Ovary (tissue), 9 donors: ENCODE data around the gene TMEM151B. TPM values are rescaled to one million over a fixed set of nuclear protein-coding genes. Genes with fewer than 3 reads are reported as not detected.

Experiments used
- DNase-seq, 5 donors: peaks; one replicate each; pipeline ENCODE4 v3.0.0-alpha.2; 2019 to 2020
- H3K27ac ChIP-seq, 2 donors: fragments of 200-600 bp; one replicate each; pipeline versions ENCODE4 v1.5.1 to v1.8.0; 2019 to 2022
- H3K27me3 ChIP-seq: fragments of 200-600 bp; one replicate; pipeline ENCODE4 v1.8.0; 2022
- H3K36me3 ChIP-seq: fragments of 200-600 bp; sonication (generic); one replicate; pipeline ENCODE4 v1.5.1; 2019
- H3K4me1 ChIP-seq: one replicate; pipeline ENCODE4 v1.8.1; 2013; ENCODE audit warnings: mild to moderate bottlenecking, moderate library complexity; ENCODE audit not compliant: insufficient read depth
- H3K4me3 ChIP-seq: fragments of 200-600 bp; sonication (generic); one replicate; pipeline ENCODE4 v1.5.1; 2017
- H3K9me3 ChIP-seq, 2 donors: fragments of 200-600 bp in 1 of 2; sonication (generic) in 1 of 2; one replicate each; pipeline versions ENCODE4 v1.5.1 to v1.8.1; 2013 to 2019; ENCODE audit warnings: mild to moderate bottlenecking in 1 of 2, moderate library complexity in 1 of 2
- EP300 ChIP-seq: sonication (generic); formaldehyde crosslinking; IDR thresholded peaks from one replicate; pipeline ENCODE4 v1.6.1; 2017; ENCODE audit warnings: antibody characterized with exemption
- POLR2A ChIP-seq: fragments of 450-650 bp; IDR thresholded peaks from one replicate; pipeline ENCODE4 v1.6.1; 2017; ENCODE audit warnings: antibody characterized with exemption, mild to moderate bottlenecking, moderate library complexity
- WGBS, 3 donors: extraction: QIAGEN DNeasy Blood & Tissue Kit in 1 of 3; methylation state at CpG; one replicate each; pipeline versions ENCODE4 v1.1.5 to v1.1.7; 2013 to 2017; 5-methylcytosine and 5-hydroxymethylcytosine counted together
- intact Hi-C, 4 donors: fragments of 100-400 bp; cut with DNase I; formaldehyde crosslinking; loops; one replicate each; pipeline versions ENCODE4 v1.11.0 to v1.15.1; 2022 to 2023
- polyA plus RNA-seq, 2 donors: library from polyadenylated mRNA; stranded (reverse); fragments of 200-250 nt in 1 of 2; fragments of 350-450 nt in 1 of 2; fragmentation: Illumina TruSeq in 1 of 2; extraction: RNeasy Lipid Tissue Mini Kit (QIAGEN cat#74804) in 1 of 2; gene quantifications; one replicate each; pipeline ENCODE4 v1.2.3, GENCODE V29; 2013 to 2014
- total RNA-seq, 7 donors: library from RNA; depleted of rRNA in 2 of 7; stranded (reverse); fragments of >200 nt in 2 of 7; fragmentation: NEBNext Ultra II Directional in 3 of 7; extraction: Animal tissue kit (Norgen Biotek cat#: 25700) in 3 of 7; gene quantifications; one replicate each; pipeline versions ENCODE4 v1.1.0 to v1.2.4, GENCODE V29; 2016 to 2023
- TF ChIP-seq, protein P1 (sequence below), 3 donors: fragments of 450-650 bp in 2 of 3; fragments of 200-600 bp in 1 of 3; IDR thresholded peaks; one replicate each; pipeline versions ENCODE4 v1.5.1 to v1.8.0; 2016 to 2022; ENCODE audit warnings: antibody characterized with exemption in 3 of 3, mild to moderate bottlenecking in 1 of 3
- donor health status: DM: no; HTN: no; CAD: no; lungs with moderate emphysema.
- donor health status: DM: no; HTN: no; CAD: no.
- donor health status: Bipolar disorder and iron deficiency.
- donor health status: DM: yes; HTN: yes; CAD: no.
- donor health status: DM: no; HTN: no; CAD: no.
- donor health status: DM: yes; HTN: yes; CAD: no.

Gene TMEM151B
- total and polyA plus RNA-seq, 9 donors = under 0.01 to 0.12 (median 0.05) TPM; not detected in 4

DNA sequence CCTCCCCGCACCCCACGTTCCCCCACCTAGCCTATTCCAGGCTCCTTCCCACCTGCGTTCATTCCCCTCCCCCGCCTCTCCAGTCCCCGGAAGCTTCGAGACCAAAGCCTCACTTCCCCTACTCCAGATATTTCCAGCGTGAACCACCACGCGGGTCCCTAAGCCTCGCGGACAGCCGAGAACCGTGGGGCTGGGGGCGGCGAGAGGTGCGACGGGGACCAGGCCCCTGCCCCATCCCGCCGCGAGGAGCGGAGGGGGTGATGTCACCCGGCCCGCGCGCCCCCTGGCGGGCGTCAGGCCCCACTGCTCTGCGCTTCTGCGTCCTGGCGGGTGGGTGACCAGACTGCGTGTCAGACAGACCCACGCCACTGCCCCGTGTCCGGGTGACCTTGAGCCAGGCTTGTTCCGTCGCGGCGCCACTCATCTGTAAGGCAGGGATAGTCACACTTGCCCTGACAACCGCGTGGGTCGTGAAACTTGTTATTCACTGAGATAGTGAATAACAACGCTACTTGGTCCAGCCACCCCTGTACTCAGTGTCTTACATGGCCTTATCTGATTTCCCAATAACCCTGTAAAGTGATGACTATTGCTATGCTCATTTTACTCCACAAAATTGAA is 32.3 kb upstream of the TMEM151B start:
- no peaks in the 10 kb centered on the region for H3K36me3 ChIP-seq
- WGBS, 3 donors = 1 to 2% (median 2%) methylated on average over 37 to 42 of the region's 42 CpGs
- no peaks in the 10 kb centered on the region for H3K27me3 ChIP-seq
- peak; percentile 77 to 89 (median 85) for DNase-seq
- H3K4me1 ChIP-seq = peaks cover 10% of the 10 kb centered on the region
- intact Hi-C loops = loop anchor here (2.0 to 5.0 kb wide), 3 partner anchors 15 to 136 kb away; partner anchors contain the start of gene SLC29A1 (in 1 of the 4)
- peak overlapping the region; percentile 40 to 89 for H3K27ac ChIP-seq
- H3K4me3 ChIP-seq = peak overlapping the region; percentile 53
- peak; percentile 63 for TF ChIP-seq POLR2A
- TF ChIP-seq EP300 = no peak
- TF ChIP-seq, protein P1, sequence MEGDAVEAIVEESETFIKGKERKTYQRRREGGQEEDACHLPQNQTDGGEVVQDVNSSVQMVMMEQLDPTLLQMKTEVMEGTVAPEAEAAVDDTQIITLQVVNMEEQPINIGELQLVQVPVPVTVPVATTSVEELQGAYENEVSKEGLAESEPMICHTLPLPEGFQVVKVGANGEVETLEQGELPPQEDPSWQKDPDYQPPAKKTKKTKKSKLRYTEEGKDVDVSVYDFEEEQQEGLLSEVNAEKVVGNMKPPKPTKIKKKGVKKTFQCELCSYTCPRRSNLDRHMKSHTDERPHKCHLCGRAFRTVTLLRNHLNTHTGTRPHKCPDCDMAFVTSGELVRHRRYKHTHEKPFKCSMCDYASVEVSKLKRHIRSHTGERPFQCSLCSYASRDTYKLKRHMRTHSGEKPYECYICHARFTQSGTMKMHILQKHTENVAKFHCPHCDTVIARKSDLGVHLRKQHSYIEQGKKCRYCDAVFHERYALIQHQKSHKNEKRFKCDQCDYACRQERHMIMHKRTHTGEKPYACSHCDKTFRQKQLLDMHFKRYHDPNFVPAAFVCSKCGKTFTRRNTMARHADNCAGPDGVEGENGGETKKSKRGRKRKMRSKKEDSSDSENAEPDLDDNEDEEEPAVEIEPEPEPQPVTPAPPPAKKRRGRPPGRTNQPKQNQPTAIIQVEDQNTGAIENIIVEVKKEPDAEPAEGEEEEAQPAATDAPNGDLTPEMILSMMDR (IDR thresholded peaks at IDR 0.05) = peak; percentile 86 to 99 (median 98)
- H3K9me3 ChIP-seq = no peaks in the 10 kb centered on the region

GRCh38 chr6:44238687-44239350 is 31.4 kb upstream of the TMEM151B start:
- Histone ChIP-seq H3K27ac (no peak overlapping the region), H3K4me3 (no peak overlapping the region), H3K27me3 (no peaks in the 10 kb centered on the region), H3K4me1 (peaks cover 10% of the 10 kb centered on the region), H3K36me3 (no peaks in the 10 kb centered on the region), H3K9me3 (no peaks in the 10 kb centered on the region)
- DNase-seq = peak in 2 of 5 donors; percentile 12 to 28
- TF ChIP-seq, protein P1 (IDR thresholded peaks at IDR 0.05) = no peak
- no peak for TF ChIP-seq POLR2A
- TF ChIP-seq EP300 = no peak
- intact Hi-C loops = loop anchor here in 3 of 4 donors (5.0 kb wide), 2 partner anchors 67 to 137 kb away; no protein-coding TSS in a partner anchor
- 84 to 86% (median 85%) methylated on average over 7 of the region's 7 CpGs for WGBS, 3 donors

DNA sequence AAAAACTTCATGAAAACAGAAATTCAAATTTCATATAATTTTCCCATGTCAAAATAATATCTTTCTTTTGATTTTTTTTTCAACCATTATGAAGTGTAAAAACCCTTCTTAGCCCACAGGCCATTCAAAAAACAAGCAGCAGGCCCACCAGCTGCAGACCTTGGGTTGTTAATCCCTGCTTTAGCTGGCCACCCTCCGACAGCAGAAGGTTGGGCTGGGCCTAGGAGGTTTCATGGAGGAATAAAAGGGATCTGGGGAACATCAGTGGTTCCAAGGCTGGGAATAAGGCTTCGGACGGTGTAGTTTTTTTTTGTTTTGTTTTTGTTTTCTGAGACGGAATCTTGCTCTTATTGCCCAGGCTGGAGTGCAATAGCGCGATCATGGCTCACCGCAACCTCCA is 26.9 kb upstream of the TMEM151B start:
- no peak for DNase-seq
- Histone ChIP-seq H3K4me1 (peaks cover 5% of the 10 kb centered on the region), H3K4me3 (no peak overlapping the region), H3K9me3 (no peaks in the 10 kb centered on the region), H3K36me3 (no peaks in the 10 kb centered on the region), H3K27ac (no peak overlapping the region), H3K27me3 (no peaks in the 10 kb centered on the region)
- TF ChIP-seq EP300 = no peak
- TF ChIP-seq, protein P1 (IDR thresholded peaks at IDR 0.05) = no peak
- TF ChIP-seq POLR2A = no peak
- WGBS, 3 donors = 82 to 91% (median 82%) methylated on average over 7 of the region's 7 CpGs
- intact Hi-C loops = no loop called here

DNA sequence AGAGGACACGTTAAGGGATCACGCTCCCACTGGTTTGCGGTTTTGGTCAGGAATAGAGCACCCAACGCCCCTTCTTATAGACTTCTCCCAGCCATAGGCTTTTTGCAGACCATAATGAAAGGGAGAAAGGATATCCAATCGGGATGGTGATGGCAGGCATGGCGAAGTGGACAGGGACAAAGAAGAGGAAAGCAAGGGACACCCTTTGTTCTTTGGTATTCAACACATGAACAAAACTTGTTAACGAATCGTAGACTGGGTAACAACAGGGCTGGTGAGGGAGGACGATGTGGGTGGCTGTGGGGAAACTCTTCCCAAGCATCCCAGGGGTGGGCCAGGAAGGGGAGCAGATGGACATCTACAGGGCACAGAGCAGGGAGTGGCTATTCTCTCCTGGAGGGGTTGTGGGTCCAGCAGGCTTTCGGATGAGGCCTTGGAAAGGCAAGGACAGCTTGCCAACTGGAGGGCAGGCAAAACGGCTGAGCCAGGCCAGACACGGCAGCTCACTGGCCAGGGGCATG is 24.8 kb upstream of the TMEM151B start:
- H3K9me3 ChIP-seq = no peaks in the 10 kb centered on the region
- WGBS, 3 donors = 63 to 65% (median 63%) methylated on average over 12 of the region's 12 CpGs
- H3K27ac ChIP-seq = peak overlapping the region; percentile 95 to 99
- DNase-seq = no peak
- no peaks in the 10 kb centered on the region for H3K36me3 ChIP-seq
- no peak for TF ChIP-seq POLR2A
- TF ChIP-seq, protein P1 (IDR thresholded peaks at IDR 0.05) = no peak
- TF ChIP-seq EP300 = no peak
- intact Hi-C loops = no loop called here
- peaks cover 16% of the 10 kb centered on the region for H3K4me1 ChIP-seq
- H3K27me3 ChIP-seq = no peaks in the 10 kb centered on the region
- H3K4me3 ChIP-seq = peak overlapping the region; percentile 86
